Peyer's patch (tissue), 4 donors: ENCODE results near the gene MED15. TPM values are rescaled to one million over a fixed set of nuclear protein-coding genes. Genes with fewer than 3 reads are reported as not detected.

Experiments used
- DNase-seq, 3 donors: peaks; one replicate each; pipeline ENCODE4 v3.0.0-alpha.2; 2017 to 2019
- H3K27ac ChIP-seq, 4 donors: fragments of 200-600 bp; sonication (generic); one replicate each; pipeline ENCODE4 v1.5.1; 2016 to 2019
- H3K27me3 ChIP-seq, 2 donors: fragments of 200-600 bp; sonication (generic); one replicate each; pipeline ENCODE4 v1.5.1; 2019
- H3K36me3 ChIP-seq, 3 donors: fragments of 200-600 bp; sonication (generic); one replicate each; pipeline ENCODE4 v1.5.1; 2016 to 2019
- H3K4me1 ChIP-seq, 4 donors: fragments of 200-600 bp; sonication (generic); one replicate each; pipeline ENCODE4 v1.5.1; 2016 to 2019
- H3K4me3 ChIP-seq, 4 donors: fragments of 200-600 bp; sonication (generic); 1 replicate in 3 of 4; 2 replicates in 1 of 4; pipeline ENCODE4 v1.5.1; 2016 to 2019; ENCODE audit warnings: mild to moderate bottlenecking in 1 of 4
- H3K9me3 ChIP-seq, 4 donors: fragments of 200-600 bp; sonication (generic); one replicate each; pipeline ENCODE4 v1.5.1; 2016 to 2019; ENCODE audit warnings: mild to moderate bottlenecking in 1 of 4
- POLR2A ChIP-seq, 2 donors: fragments of 450-650 bp; IDR thresholded peaks; one replicate each; pipeline ENCODE4 v1.5.1; 2017; ENCODE audit warnings: antibody characterized with exemption in 2 of 2, mild to moderate bottlenecking in 2 of 2, moderate library complexity in 2 of 2
- total RNA-seq, 4 donors: library from RNA; depleted of rRNA; stranded (reverse); fragments of >200 nt; gene quantifications; one replicate each; pipeline ENCODE4 v1.1.0, GENCODE V29; 2016
- TF ChIP-seq, protein P1 (sequence below), 6 experiments: fragments of 450-650 bp in 4 of 6; fragments of 200-600 bp in 2 of 6; sonication (generic) in 1 of 6; IDR thresholded peaks; one replicate each; pipeline ENCODE4 v1.5.1; 2017 to 2019; ENCODE audit warnings: antibody characterized with exemption in 6 of 6, mild to moderate bottlenecking in 3 of 6, moderate library complexity in 1 of 6

Gene MED15
- total RNA-seq, 4 donors from 2014 or later: 115 to 215 (median 161) TPM

DNA sequence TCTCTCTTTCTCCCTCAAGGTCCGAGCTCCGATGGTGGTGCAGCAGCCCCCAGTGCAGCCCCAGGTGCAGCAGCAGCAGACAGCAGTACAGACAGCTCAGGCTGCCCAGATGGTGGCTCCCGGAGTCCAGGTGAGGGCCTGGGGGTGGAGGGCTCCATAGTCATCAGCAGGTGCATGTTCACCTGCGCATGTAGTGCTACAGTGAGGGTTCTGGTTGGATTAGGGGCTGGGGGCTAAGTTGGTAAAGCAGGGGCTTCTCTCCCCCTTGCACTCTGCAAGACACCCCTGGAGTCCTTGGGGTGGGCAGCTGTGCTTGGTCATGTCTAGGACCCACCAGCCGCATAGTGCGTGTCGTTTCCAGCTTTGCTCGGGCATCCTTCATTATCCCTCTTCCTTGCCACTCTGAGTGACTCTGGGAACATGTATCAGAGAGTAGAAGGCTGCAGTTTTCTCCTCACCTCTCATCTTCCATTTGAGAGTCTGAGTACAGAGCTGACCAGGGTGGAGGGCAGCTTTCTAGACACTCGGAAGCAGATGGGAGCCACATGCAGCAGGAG is 61.2 kb downstream of the MED15 start:
- H3K36me3 ChIP-seq: peaks cover 0 to 89% (median 0%) of the 10 kb centered on the region in 3 donors
- no peak for TF ChIP-seq POLR2A (IDR thresholded peaks at IDR 0.05)
- TF ChIP-seq, protein P1, sequence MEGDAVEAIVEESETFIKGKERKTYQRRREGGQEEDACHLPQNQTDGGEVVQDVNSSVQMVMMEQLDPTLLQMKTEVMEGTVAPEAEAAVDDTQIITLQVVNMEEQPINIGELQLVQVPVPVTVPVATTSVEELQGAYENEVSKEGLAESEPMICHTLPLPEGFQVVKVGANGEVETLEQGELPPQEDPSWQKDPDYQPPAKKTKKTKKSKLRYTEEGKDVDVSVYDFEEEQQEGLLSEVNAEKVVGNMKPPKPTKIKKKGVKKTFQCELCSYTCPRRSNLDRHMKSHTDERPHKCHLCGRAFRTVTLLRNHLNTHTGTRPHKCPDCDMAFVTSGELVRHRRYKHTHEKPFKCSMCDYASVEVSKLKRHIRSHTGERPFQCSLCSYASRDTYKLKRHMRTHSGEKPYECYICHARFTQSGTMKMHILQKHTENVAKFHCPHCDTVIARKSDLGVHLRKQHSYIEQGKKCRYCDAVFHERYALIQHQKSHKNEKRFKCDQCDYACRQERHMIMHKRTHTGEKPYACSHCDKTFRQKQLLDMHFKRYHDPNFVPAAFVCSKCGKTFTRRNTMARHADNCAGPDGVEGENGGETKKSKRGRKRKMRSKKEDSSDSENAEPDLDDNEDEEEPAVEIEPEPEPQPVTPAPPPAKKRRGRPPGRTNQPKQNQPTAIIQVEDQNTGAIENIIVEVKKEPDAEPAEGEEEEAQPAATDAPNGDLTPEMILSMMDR (IDR thresholded peaks at IDR 0.05): no peak
- no peaks in the 10 kb centered on the region for H3K27me3 ChIP-seq
- no peak overlapping the region for H3K4me3 ChIP-seq
- H3K4me1 ChIP-seq: peaks cover 0 to 25% (median 18%) of the 10 kb centered on the region in 4 donors
- DNase-seq: no peak
- H3K9me3 ChIP-seq: no peaks in the 10 kb centered on the region
- peak overlapping the region; percentile 23 to 72 (median 48) for H3K27ac ChIP-seq

- Histone ChIP-seq H3K4me1 (peaks cover 0 to 29% (median 18%) of the 10 kb centered on the region in 4 donors), H3K27ac (peak overlapping the region; percentile 23 to 72 (median 48)), H3K4me3 (no peak overlapping the region), H3K36me3 (peaks cover 0 to 96% (median 0%) of the 10 kb centered on the region in 3 donors), H3K27me3 (no peaks in the 10 kb centered on the region), H3K9me3 (no peaks in the 10 kb centered on the region)
- TF ChIP-seq, protein P1 (IDR thresholded peaks at IDR 0.05): no peak
- no peak for TF ChIP-seq POLR2A (IDR thresholded peaks at IDR 0.05)
- peak; percentile 66 to 92 (median 81) for DNase-seq
Observed at GRCh38 chr22:20569059-20570058, 61.9 kb downstream of the MED15 start.

GRCh38 chr22:20571078-20571503 is 63.7 kb downstream of the MED15 start:
- TF ChIP-seq POLR2A (IDR thresholded peaks at IDR 0.05): no peak
- TF ChIP-seq, protein P1 (IDR thresholded peaks at IDR 0.05): no peak
- H3K36me3 ChIP-seq: peaks cover 0 to 96% (median 0%) of the 10 kb centered on the region in 3 donors

GRCh38 chr22:20571531-20572007 is 64.2 kb downstream of the MED15 start:
- peaks cover 0 to 28% (median 19%) of the 10 kb centered on the region in 4 donors for H3K4me1 ChIP-seq
- H3K36me3 ChIP-seq: peaks cover 0 to 96% (median 0%) of the 10 kb centered on the region in 3 donors
- H3K9me3 ChIP-seq: no peaks in the 10 kb centered on the region
- H3K4me3 ChIP-seq: no peak overlapping the region
- no peak for TF ChIP-seq POLR2A (IDR thresholded peaks at IDR 0.05)
- TF ChIP-seq, protein P1 (IDR thresholded peaks at IDR 0.05): peak; percentile 41 to 75 (median 58)
- DNase-seq: peak in 2 of 3 donors; percentile 53 to 73
- H3K27ac ChIP-seq: no peak overlapping the region
- no peaks in the 10 kb centered on the region for H3K27me3 ChIP-seq

More at GRCh38 chr22:20571078-20571503, 63.7 kb downstream of the MED15 start:
- DNase-seq: no peak
- H3K27ac ChIP-seq: no peak overlapping the region
- no peaks in the 10 kb centered on the region for H3K27me3 ChIP-seq
- no peak overlapping the region for H3K4me3 ChIP-seq
- H3K9me3 ChIP-seq: no peaks in the 10 kb centered on the region
- peaks cover 0 to 28% (median 18%) of the 10 kb centered on the region in 4 donors for H3K4me1 ChIP-seq

DNA sequence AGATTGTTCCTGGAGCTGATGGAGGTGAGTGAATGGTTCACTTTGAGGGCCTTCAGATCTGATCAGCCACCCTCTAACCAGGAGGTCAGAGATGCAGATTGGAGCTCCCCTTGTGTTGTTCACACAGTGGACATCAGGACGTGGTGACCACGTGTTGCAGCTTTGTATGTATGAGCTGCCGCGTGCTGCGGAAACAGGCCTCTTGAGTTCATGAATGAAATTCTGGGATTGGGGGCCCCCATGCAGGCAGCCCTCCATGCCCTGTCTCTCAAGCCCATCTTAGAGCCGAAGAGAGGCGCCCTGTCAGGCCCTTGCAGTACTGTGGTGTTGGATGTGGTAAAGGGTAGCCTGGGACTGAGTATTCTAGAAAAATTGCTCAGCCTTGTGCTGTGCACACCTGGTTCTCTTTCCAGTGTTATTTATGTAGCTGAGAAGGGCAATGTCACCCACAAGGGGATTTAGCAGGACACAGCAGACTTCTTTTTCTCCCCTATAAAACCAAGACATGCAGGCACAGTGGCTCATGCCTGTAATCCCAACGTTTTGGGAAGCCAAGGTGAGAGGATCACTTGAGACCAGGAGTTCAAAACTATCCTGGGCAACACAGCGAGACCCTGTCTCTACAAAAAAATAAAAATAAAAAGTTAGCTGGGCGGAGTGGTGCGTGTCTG is 64.9 kb downstream of the MED15 start:
- H3K36me3 ChIP-seq: peaks cover 0 to 96% (median 0%) of the 10 kb centered on the region in 3 donors
- peaks cover 0 to 29% (median 19%) of the 10 kb centered on the region in 4 donors for H3K4me1 ChIP-seq
- TF ChIP-seq, protein P1 (IDR thresholded peaks at IDR 0.05): no peak
- no peak for TF ChIP-seq POLR2A (IDR thresholded peaks at IDR 0.05)
- no peak for DNase-seq
- no peak overlapping the region for H3K27ac ChIP-seq
- H3K4me3 ChIP-seq: no peak overlapping the region
- no peaks in the 10 kb centered on the region for H3K9me3 ChIP-seq
- no peaks in the 10 kb centered on the region for H3K27me3 ChIP-seq
